Measurements from ENCODE around the gene MYCN.

DNA sequence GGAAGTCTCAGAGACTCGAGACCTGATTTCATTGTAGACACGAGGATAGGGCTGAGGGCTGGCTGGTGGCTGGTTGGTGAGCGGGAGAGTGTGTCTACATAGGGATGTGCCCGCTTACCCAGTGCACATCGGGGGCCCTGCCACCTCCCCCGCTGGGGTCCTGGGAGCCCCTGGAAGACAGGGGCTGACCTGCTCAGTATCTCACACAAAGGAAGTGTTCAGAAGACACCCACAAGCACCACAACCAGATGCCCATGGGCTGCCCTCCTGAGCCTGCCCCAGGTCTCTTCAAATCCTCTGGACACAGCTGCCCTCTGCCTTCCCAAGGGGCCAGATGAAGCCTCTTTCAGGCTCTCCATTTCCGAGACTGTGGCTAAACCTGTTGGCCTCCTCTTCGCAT is 43.1 kb downstream of the MYCN start:
- TF ChIP-seq EZH2 (IDR thresholded peaks at IDR 0.05) (no peak), POLR2AphosphoS5 (IDR thresholded peaks at IDR 0.05; ENCODE audit: borderline replicate concordance, low read depth, low read length) (no peak), FOXP2 (optimal IDR thresholded peaks at IDR 0.05; ENCODE audit: control extremely low read depth, extremely low read length, insufficient read depth) (no peak)

All from SK-N-MC (cell line).